ENCODE measurements around the gene TAF4.

The TAF4 gene

DNA sequence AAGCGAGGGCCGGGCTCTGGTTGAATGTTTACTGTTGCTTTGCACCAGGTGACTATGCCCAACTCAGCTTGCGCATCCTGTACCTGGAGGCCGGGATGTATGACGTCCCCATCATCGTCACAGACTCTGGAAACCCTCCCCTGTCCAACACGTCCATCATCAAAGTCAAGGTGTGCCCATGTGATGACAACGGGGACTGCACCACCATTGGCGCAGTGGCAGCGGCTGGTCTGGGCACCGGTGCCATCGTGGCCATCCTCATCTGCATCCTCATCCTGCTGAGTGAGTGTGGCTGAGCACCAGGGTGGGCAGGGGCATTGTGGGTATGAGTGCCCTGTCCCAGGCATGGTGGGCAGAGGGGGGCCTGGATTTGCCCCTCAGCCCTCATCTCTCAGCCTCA is 136.1 kb downstream of the TAF4 start:
- DNase-seq: no peak

DNA sequence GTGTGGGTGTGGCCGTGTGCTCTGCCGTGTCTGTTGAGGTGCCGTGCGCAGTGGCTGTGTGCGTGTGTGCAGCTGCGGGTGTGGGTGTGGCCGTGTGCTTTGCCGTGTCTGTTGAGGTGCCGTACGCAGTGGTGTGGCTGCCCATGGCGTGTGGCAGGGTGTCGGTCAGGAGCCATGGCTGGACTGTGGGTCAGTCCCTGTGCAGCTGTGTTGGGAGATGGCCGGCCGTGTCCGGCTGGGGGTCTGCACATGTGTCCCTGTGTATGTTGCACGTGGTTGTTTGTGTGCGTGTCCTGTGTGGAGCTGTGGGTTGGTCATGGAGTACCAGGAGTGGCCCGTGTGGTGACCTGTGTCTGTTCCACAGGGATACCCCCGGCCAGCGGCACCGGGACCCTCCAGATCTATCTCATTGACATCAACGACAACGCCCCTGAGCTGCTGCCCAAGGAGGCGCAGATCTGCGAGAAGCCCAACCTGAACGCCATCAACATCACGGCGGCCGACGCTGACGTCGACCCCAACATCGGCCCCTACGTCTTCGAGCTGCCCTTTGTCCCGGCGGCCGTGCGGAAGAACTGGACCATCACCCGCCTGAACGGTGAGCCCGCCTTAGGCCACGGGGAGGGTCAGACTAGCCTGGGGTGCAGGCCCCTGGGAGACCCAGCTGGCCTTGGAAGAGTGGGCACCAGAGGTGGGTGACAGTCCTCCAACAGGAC is 137.7 kb downstream of the TAF4 start:
- DNase-seq: no peak

DNA sequence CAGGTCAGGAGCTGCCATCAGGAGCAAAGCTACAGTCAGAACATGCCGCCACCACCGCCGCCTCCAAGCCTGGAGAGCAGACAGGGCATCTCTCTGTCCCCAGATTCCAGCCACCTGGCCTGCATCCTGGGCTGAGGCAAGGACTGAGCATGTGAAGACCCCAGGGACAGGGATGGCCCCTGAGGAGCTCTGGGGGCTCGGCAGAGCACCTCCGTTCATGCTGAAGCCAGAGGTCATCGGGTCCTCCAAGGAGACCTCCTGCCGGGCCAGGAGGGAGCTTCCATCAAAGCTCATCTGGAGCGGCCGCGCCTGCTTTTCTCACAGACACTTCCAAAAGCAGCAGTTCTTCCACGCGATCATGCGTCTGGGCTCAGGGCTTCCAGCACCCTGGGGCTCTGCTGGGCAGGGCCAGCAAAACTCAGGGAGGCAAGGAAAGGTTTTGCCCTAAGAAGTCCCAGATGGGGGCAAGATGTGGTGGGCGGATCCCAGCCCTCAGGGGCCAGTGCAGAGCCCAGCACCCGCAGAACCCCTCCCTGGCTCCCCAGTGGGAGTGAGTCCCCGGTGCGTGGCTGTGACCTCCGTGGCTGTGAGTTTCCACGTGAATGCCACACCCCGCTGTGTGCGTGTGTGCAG is 138.4 kb downstream of the TAF4 start:
- DNase-seq: no peak

DNA sequence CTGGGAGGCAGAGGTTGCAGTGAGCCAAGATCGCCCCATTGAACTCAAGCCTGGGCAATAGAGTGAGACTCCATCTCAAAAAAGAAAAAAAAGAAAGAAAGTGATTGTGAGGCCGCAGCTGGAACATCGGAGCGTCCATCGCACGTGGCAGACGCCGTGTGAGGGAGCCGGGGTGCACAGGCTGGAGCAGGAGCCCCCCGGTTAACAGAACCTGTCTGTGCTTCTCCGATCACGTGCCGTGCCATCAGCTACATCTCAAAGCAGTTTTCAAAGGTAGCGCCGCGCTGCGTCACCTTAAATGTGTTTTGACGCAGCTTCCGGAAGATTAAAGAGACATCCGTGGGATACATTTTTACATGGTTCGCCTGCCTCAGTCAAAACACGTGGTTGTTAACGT is 138.9 kb downstream of the TAF4 start:
- DNase-seq: no peak

DNA sequence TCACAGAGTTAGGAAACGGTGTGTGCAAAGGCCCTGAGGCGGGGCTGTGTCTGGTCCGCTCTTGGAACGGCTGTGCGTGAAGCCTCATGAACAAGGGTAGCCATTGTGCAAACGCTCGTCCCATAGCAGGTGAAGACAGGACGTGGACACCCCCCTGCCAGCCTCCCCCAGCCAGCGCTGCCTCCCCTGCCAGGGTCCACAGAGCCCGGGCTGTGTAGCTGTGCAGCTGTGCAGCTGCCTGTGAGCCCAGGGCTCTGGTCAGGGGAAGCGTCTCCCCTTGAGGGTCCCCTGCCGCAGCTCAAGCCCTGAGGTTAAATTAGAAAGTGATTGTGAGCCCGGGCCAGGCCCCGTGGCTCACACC is 139.4 kb downstream of the TAF4 start:
- DNase-seq: no peak

DNA sequence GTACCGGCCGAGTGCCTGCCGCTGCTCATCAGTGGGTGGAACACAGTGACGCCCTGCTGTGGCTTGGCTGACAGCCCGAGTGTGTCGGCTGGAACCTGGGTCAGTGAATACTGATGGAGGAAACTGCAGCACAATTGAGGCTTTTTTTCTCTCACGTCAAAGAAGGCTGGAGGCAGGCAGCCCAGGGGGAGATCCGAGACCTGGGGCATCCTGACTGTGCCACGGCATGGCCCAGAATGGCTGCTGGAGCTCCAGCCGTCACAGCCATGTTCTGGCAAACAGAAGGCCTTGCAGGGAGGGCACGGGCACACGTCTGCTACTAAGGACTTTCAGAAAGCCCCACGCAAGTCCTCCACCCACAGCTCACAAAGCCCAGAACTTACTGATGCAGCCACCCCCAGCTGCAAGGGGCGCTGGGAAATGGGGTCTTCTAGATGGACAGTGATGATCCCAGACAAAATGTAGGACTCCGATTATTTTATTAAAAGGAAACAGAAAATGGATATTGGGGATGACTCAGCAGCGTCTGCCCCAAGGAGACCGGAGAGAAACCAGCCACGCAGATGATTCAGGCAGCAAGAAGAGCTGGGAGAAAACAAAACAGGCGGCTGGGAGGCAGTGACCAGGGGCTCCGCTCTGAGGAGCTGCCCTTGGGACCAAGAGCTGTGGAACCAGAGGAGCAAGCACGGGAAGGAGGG is 140.0 kb downstream of the TAF4 start:
- no peak for DNase-seq

DNA sequence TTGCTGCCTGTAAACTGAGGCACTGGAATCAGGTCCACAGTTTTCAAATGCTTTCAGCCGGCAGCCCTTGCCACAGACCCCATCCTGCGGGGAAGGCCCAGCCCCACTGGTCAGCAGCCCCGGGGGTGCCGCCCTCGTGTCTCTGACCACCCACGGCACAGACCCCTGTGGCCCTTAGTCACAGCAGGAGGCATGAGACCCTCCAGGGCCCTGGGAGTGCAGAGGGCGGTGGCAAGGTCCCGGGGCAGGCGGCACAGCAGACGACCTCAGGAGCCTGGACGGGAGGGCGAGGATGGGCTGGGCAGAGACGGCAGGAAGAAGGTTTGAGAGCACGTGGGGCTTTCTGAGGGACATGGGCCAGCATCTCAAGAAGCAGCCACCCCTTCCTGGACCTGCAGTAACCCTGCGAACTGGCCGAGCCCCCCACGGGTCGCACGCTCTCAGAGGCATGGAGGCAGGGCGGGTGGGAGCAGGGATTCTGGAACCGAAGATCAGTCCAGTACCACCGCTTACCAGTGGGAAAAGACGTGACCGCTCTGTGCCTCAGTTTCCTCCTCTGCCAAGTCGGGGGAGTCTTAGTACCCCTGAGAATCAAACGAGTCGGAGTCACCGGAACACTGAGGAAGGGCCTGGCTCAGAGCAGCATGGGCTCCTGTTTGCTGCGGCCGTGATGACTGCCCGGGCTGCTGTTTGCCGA is 140.7 kb downstream of the TAF4 start:
- DNase-seq: no peak
